Measurements from ENCODE around the gene GPN3. TPM values are rescaled to one million over a fixed set of nuclear protein-coding genes. Genes with fewer than 3 reads are reported as not detected.

The GPN3 gene
- total and polyA plus RNA-seq, 2 of the 8 experiments (the other 6 are each of a cell fraction or from before 2014, with no cell fraction given): 49.7 to 52.9 TPM

DNA sequence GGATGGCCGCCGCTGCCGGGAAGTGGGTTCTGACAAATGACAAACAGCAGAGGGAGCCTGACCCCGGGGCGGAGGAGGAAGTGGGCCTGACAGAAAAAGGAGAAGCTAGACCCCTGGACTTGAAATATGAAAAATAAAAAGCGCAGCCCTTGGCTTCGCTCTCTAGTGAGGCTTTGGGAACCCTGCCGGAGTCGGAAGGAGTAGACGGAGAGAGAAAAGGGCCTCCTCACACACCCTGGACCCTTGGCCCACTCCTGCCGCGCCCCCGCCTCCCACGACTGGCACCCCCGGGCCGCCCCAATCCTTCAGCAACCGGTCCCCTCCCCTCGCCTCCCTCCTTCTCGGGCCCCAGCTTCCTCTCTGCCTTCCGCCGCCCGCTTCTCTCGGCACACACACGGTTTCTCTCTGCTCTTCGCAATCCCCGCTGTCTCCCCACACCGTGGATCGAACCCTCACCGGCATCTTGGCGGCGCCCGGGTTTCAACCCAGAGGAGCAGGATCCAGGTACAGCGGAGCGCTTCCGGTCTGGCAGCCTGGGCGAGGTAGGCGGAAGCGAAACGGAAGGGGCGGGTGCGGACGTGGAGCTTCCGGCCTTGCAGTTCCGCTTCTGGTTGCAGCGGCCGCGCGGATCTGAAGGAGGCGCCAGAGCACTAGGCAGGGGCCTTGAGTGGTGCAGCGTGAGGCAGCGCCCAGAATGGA, 18.1 kb downstream of the GPN3 start, which contains the start of gene ARPC3 (continued):
- TF ChIP-seq SAP30 (IDR thresholded peaks at IDR 0.05; ENCODE audit: insufficient read depth, insufficient replicate concordance, low read length) (no peak), TAF7 (optimal IDR thresholded peaks at IDR 0.05; ENCODE audit: borderline replicate concordance, low read depth, low read length) (peak; percentile 21), POLR2A (IDR thresholded peaks at IDR 0.05; ENCODE audit: control extremely low read depth in 1 of 2, low read depth in 2 of 2, low read length in 2 of 2) (peak in 1 of 2 experiments; percentile 56; a peak in 1 of 3 replicates), SP4 (IDR thresholded peaks at IDR 0.05; ENCODE audit: low read length) (no peak), TCF12 (IDR thresholded peaks at IDR 0.05; ENCODE audit: low read depth, low read length) (no peak), CHD2 (IDR thresholded peaks at IDR 0.05; ENCODE audit: low read length) (no peak), HDAC2 (IDR thresholded peaks at IDR 0.05; ENCODE audit: borderline replicate concordance in 1 of 2, low read depth in 2 of 2, low read length in 2 of 2) (peak in 1 of 2 experiments; percentile 28; a peak in 1 of 4 replicates), BRCA1 (IDR thresholded peaks at IDR 0.05; ENCODE audit: low read depth, low read length) (no peak; the same call in 1 of the 2 replicates), POLR2AphosphoS5 (IDR thresholded peaks at IDR 0.05; ENCODE audit: low read depth, low read length) (no peak), RNF2 (IDR thresholded peaks at IDR 0.05; ENCODE audit: borderline replicate concordance, low read depth, low read length, missing control alignments, poor library complexity, severe bottlenecking) (no peak), SP1 (IDR thresholded peaks at IDR 0.05; ENCODE audit: low read depth, low read length) (no peak), GTF2F1 (IDR thresholded peaks at IDR 0.05; ENCODE audit: borderline replicate concordance, low read depth, low read length) (peak; percentile 94), PHF8 (conservative IDR thresholded peaks at IDR 0.05; ENCODE audit: low read depth, low read length) (peak; percentile 61; the same call in 1 of the 2 replicates), ZNF274 (IDR thresholded peaks at IDR 0.05; ENCODE audit: borderline replicate concordance, extremely low read depth, low read length) (no peak)
- TF ChIP-seq, protein P1, sequence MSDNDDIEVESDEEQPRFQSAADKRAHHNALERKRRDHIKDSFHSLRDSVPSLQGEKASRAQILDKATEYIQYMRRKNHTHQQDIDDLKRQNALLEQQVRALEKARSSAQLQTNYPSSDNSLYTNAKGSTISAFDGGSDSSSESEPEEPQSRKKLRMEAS (IDR thresholded peaks at IDR 0.05): peak; percentile 75
- TF ChIP-seq, protein P2, sequence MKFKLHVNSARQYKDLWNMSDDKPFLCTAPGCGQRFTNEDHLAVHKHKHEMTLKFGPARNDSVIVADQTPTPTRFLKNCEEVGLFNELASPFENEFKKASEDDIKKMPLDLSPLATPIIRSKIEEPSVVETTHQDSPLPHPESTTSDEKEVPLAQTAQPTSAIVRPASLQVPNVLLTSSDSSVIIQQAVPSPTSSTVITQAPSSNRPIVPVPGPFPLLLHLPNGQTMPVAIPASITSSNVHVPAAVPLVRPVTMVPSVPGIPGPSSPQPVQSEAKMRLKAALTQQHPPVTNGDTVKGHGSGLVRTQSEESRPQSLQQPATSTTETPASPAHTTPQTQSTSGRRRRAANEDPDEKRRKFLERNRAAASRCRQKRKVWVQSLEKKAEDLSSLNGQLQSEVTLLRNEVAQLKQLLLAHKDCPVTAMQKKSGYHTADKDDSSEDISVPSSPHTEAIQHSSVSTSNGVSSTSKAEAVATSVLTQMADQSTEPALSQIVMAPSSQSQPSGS (IDR thresholded peaks at IDR 0.05; ENCODE audit: low read length): no peak

Measured in H1 (cell line).